ENCODE measurements around the gene MS4A6E.
A peak's percentile ranks its signal among the peaks of the same experiment; 100 is the strongest.
"Not testable (repeated sequence)": the region's sequence is repeated elsewhere in the genome, so short reads cannot be mapped to it uniquely, and the experiment has no call there.

The MS4A6E gene

GRCh38 chr11:60326955-60327354 is at the start of gene MS4A6E:
TSS of gene MS4A6E (plus strand) at chr11:60327255. CDS start at chr11:60334896, 7,641 bp downstream.
- no peak for DNase-seq (ENCODE audit: low read depth in 2 of 2)

- DNase-seq (ENCODE audit: low read depth in 2 of 2) = no peak
These were observed 46.6 kb upstream of the MS4A6E start, which contains the start of gene MS4A4A for GRCh38 chr11:60280412-60280811. TSS of gene MS4A4A (plus strand) at chr11:60280666. CDS start at chr11:60280676, 10 bp downstream.

- no peak for DNase-seq (ENCODE audit: low read depth in 2 of 2)
These were observed 45.6 kb upstream of the MS4A6E start for GRCh38 chr11:60281485-60281884.

- no peak for DNase-seq (ENCODE audit: low read depth in 2 of 2)
These were observed 44.8 kb upstream of the MS4A6E start for GRCh38 chr11:60282286-60282685.

GRCh38 chr11:60285411-60286126 is 41.5 kb upstream of the MS4A6E start:
- DNase-seq (ENCODE audit: low read depth in 2 of 2) = not testable (repeated sequence)

GRCh38 chr11:60288531-60288930 is 38.5 kb upstream of the MS4A6E start:
- no peak for DNase-seq (ENCODE audit: low read depth in 2 of 2)

- no peak for DNase-seq (ENCODE audit: low read depth in 2 of 2)
These were observed 34.9 kb upstream of the MS4A6E start for GRCh38 chr11:60292145-60292544.

- DNase-seq (ENCODE audit: low read depth in 2 of 2) = no peak
These were observed 25.9 kb upstream of the MS4A6E start for GRCh38 chr11:60301178-60301577.

GRCh38 chr11:60301884-60302283 is 25.2 kb upstream of the MS4A6E start:
- DNase-seq (ENCODE audit: low read depth in 2 of 2) = not testable (repeated sequence)

GRCh38 chr11:60303661-60304060 is 23.4 kb upstream of the MS4A6E start:
- no peak for DNase-seq (ENCODE audit: low read depth in 2 of 2)

- no peak for DNase-seq (ENCODE audit: low read depth in 2 of 2)
These were observed 21.0 kb upstream of the MS4A6E start for GRCh38 chr11:60305906-60306619.

- no peak for DNase-seq (ENCODE audit: low read depth in 2 of 2)
These were observed 19.4 kb upstream of the MS4A6E start for GRCh38 chr11:60307507-60308195.

- DNase-seq (ENCODE audit: low read depth in 2 of 2) = no peak
These were observed 16.6 kb upstream of the MS4A6E start for GRCh38 chr11:60310407-60310998.

- no peak for DNase-seq (ENCODE audit: low read depth in 2 of 2)
These were observed 12.3 kb upstream of the MS4A6E start for GRCh38 chr11:60314635-60315321.

- DNase-seq (ENCODE audit: low read depth in 2 of 2) = no peak
These were observed 11.2 kb upstream of the MS4A6E start for GRCh38 chr11:60315871-60316270.

GRCh38 chr11:60316317-60316716 is 10.7 kb upstream of the MS4A6E start:
- no peak for DNase-seq (ENCODE audit: low read depth in 2 of 2)

- no peak for DNase-seq (ENCODE audit: low read depth in 2 of 2)
These were observed 8.3 kb upstream of the MS4A6E start for GRCh38 chr11:60318726-60319125.

GRCh38 chr11:60321051-60321450 is 6.0 kb upstream of the MS4A6E start:
- DNase-seq (ENCODE audit: low read depth in 2 of 2) = no peak

- DNase-seq (ENCODE audit: low read depth in 2 of 2) = no peak
These were observed 1.4 kb downstream of the MS4A6E start for GRCh38 chr11:60328460-60328859.

GRCh38 chr11:60332846-60333245 is 5.8 kb downstream of the MS4A6E start:
- DNase-seq (ENCODE audit: low read depth in 2 of 2) = no peak

- DNase-seq (ENCODE audit: low read depth in 2 of 2) = peak; percentile 8 to 12
These were observed 7.1 kb downstream of the MS4A6E start for GRCh38 chr11:60334005-60334620.
